GOT3 (cell line): ENCODE results near the gene CLPTM1L.
"Not testable (repeated sequence)": the region's sequence is repeated elsewhere in the genome, so short reads cannot be mapped to it uniquely, and the experiment has no call there.

Source experiments
- DNase-seq: peaks from one replicate; lab custom pipeline; 2025; ENCODE audit warnings: mixed read lengths; lab: John Stamatoyannopoulos, UW

Gene CLPTM1L

DNA sequence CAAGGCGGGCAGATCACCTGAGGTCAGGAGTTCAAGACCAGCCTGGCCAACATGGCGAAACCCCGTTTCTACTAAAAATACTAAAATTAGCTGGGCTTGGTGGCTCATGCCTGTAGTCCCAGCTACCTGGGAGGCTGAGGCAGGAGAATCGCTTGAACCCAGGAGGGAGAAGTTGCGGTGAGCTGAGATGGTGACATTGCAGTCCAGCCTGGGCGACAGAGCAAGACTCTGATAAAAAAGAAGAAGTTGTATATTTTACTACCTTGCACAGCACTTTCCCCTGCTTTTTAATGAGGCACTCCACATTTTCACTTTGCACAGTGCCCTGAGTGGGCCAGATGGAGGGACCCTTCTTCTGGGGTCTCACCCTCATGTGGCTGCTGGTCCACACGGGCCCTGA lies 15.5 kb upstream of the CLPTM1L start:
- not testable (repeated sequence) for DNase-seq

DNA sequence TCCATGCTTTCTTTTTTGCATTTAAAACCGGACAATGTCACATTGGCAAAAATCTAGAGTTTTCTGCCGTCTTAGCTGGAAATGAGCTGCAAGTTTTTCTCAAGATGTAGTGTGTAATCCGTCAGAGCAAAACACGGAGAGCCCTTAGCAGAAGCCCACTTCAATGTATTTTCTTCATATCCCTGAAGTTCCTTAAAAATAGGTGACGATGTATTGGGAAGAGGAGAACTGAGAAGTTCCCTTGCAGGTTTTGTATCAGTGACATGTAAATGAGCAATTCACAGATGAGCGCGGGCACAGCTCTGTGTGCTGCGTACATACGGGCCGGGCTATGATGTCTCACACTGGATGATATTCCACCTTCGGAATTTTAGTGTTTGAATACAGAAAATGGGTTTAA lies 14.8 kb upstream of the CLPTM1L start:
- DNase-seq, result no peak

DNA sequence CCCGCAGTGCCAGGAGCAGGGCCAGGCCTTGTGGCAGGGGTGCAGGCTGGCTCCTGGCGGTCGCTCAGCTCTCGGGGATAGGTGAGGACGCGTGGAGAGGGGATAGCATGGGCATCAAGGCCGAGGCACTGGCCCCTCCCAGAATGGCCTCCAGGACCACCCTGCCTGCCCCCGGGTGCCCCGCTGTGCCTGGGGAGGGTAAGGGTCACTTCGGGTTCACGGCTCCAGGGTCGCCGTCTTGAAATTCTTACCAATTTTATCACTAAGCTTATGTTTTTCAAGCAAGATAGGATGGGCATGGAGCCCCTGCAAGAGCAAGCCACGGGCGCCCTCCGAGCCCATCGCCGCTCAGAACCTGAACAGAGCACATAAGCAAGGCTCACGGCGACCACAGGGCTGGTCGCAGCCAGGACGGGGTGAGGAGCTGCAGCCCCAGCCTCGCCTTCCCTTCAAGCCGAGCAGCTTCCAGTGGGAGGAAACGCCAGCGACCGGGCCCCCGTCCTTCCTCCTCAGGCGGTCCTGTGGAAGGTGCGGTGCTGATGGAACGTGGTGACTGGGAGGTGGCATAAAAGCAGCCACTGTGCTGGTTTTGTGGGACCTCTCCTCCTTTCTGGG lies 14.2 kb upstream of the CLPTM1L start:
- no peak for DNase-seq

DNA sequence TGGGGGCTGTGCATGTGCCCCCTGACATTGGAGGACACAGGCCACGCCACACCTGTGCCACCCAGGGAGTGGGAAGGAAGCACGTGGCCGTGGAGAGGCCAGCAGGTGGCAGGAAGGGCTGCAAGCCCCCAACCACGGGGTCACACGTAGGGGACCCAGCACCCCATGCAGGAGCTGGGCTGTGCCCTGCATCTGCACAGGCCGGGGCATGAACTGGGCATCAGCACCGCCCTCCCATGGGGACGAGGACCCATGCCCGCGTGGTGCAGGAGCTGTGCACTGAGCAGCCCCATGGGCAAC lies 13.8 kb upstream of the CLPTM1L start:
- DNase-seq, result no peak

DNA sequence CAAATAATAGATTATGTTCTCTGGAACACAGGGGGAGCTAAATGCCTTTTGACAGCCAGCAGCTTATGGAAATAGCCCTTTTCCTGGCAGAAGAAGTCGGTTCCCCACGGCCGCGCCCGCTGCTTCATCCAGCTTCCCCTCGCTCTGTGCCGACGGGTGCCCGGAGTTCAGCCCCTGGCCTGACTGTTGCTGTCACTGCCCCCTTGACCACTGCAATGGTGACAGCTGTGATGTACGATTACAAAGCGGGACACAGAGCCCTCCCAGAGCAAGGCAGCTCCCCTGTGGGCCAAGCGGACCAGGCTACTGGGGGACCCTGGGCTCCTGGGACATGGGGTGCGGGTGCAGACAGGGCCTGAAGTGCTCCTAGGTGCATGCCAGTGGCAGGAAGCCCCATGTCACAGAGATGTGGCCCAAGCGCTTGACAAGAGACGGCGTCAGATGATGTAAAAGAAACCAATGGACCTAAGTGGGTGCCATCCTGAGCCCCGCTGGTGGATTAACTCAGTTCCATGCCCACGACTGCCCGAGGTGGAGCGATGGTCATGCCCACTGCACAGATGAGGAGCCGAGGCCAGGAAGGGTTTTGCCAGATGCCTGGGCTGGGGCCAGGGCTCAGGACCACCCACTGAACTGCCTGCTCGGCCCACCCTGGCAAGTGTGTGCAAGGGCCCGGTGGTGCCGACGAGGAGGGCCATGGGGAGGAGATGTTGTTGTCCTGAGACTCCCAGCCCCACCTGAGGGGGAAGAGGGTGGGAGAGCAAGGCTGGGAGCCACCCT lies 13.2 kb upstream of the CLPTM1L start:
- no peak for DNase-seq

DNA sequence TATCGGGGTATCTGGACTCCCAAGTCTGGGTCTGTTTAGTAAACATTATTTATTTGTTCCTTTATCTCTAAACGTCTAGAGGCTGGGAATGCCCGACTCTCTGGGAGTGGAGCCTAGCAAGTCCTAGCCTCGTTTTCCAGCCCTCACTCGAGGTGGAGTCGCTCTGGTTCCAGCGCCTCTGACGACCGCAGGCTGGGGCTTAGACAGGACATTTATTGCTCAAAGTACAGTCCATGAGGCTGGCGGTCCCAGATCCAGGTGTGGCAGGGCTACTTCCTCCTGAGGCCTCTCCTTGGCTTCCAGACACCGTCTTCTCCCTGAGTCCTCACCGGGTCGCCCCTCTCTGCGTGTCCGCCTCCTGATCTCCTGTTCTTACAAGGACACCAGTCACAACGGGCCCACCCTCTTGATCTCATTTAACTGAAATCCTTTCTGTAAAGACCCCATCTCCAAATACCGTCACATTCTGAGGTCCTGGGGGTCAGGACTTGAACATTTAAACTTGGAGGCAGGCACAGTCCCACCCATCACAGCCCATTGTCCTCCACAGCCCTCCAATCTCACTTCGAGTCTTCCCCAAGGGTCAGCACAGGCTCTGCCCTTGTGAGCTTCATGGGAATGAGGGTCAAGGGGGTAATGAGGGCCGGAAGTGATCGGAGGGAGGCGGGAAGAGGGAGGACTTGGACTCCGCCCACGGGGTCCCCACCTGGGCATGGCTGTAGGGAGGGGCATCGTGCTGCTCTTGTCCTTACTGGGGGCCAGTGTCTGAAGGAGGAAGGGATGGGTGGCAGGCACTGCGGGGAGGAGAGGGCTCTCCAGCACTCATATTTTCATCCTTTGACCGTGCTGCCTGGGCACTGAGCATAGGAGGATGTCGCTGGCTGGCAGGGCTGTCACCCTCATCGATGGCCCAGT lies 12.2 kb upstream of the CLPTM1L start:
- no peak for DNase-seq

DNA sequence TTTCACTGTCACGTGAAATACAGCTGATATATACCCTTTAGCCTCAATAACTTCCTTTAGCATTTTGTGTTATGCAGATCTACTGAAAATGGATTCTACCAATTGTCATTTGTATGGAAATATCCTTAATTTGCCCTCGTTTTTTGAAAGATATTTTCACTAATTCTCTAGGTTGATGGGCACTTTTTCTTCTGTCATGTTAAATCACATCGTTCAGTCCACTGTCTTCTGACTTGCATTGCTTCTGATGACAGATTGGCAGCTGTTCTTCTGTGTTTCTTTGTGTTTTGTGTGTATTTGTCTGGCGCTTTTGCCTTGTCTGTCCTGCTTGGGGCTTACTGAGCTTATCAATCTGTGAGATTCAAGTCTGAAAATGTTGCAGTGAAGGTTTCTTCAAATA lies 9.7 kb upstream of the CLPTM1L start:
- DNase-seq, result no peak

DNA sequence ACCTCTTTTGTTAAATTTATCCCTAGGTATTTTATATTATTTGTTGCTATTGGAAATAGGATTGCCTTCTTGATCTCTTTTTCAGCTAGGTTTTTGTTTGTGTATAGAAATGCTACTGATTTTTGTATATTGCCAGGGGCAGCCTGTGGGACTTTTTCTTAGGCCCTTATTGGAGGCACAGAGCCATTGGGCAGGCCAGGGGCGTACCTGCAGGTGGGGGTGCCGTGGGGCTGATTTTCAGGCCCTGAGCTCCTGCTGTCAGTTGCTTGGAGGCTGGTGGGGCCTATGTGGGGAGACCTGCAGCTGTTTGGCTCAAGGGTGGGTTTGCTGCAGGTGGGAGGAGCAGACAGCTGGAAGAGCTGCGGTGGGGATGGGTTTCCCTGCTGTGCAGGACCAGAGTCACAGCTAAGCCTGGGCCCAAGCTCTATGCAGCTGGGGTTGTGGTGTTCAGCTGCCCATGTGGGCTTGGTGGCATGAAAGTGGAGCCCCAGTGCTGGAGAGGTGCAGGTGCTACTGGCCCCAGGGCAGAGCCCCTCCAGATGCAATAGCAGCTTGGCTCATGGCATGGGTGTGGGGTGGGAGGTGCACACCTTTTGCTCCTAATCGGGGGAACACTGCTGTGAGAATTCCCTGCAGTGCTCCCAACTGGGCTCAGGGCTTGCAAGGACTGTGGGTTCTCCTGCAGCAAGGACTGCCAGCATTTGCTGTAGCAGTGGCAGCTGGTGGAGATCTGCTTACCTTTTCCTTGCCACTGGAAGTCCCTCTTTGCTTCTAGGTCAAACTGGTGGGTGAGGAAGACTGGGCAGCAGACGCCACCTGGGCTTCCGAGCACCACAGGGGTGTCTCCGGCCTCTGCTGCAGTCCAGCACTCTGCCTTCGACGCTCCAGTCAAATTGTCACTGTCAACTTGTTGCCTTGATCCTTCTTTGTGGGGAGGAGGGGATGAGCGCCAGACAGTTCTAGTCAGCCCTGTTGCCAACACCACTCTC lies 7.6 kb upstream of the CLPTM1L start:
- DNase-seq, result no peak

DNA sequence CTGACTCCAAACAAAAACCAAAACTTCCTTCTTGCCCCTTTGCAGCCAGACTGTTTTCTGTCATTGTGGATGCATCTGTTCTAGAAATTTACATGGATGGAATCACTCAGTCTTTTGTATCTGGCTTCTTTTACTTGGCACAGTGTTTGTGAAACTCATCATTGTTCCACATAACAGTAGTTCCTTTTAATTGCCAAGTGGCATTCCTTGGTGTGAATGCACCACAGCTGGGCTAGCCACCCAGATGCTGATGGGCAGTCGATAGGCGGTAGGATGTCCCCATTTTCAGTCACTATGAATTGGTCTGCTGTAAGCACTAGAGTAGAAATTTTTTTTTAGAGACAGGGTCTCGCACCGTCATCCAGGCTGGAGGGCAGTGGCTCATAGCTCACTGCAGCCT lies 6.3 kb upstream of the CLPTM1L start:
- DNase-seq, result no peak

DNA sequence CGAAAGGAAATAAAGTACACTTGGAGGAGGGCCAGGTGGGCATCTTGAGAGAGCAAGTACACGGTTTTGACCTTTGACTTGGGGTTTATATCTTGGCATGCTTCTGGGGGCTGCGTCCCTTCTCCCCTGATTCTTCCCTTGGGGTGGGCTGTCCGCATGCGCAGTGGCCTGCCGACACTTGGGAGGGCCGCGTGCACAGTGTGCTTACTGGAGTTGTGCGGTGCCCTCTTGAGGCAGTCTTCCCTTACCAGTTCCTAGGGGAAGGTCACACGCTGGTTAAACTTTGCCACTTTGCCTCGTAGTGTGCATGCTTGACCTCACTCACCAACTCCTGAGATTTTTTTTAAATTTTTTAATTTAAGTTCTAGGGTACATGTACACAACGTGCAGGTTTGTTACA lies 4.3 kb upstream of the CLPTM1L start:
- DNase-seq, result no peak

DNA sequence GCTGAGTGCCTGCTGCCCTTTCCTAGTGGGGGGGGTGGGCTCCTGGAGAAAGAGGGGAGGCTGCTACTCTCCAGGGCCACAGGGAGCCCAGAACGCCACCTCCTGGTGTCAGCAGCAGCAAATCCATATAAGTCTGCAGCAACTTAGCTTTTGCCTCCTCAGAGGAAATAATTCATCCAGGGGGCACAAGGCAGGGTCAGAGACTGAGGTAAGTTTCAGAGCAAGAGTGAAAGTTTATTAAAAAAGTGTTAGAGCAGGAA lies 4.0 kb upstream of the CLPTM1L start:
- no peak for DNase-seq

DNA sequence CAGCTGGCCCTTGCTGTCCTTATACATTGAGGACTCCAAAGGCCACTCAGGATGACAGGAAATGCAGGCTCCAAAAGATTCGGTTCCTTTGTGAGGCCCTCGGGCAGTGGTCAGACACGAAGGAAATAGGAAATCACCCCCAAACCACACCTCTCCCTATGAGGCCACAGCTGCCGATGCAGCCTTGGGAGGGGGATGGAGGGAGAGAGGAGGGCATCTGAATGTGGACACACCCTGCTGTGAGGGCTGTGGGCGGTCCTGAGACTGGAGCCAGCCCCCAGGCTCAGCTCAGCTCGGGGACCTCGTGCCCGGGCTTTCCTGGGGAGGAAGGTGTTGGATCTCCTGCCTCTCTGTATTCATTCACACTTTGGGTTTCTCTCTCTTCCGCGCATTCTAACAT lies 2.7 kb upstream of the CLPTM1L start:
- no peak for DNase-seq

DNA sequence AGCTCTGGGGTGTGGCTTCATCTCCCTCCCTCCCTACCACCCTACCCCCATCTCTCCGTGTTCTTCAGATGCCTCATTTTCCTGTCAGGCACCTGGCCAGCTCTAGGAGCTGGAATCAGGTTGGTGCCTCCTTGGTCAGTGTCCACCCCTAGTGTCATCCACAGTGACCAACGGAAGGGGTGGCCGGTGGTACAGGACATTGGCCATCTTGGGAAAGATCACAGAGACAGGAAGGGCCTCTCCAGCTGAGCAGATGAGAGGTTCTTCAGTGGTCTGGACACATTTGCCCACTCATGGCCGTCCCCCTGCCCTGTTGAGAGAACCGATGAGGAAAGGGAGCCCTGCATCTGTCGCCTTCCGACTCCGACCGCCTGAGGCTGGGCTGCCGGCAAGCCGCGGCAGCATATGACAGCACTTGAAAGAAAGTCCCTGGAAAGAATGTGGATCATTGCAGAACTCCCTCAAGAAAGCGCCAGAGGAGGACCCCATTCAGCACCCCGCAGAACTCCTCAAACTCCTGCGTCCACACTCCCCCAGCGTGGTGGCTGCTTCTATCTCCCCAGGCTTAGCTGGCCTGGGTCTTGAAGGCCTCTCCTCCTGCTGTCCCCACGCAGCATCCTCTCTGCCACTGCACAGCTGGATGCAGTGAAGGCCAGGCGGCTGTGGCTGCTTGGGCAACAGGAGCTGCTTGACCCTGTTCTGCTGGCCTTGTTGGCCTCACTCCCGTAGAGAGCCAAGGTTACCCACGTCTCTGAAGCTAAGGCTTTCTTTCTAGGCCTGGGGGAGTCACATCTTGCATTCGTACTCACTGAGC lies 1.9 kb upstream of the CLPTM1L start:
- DNase-seq, result no peak

DNA sequence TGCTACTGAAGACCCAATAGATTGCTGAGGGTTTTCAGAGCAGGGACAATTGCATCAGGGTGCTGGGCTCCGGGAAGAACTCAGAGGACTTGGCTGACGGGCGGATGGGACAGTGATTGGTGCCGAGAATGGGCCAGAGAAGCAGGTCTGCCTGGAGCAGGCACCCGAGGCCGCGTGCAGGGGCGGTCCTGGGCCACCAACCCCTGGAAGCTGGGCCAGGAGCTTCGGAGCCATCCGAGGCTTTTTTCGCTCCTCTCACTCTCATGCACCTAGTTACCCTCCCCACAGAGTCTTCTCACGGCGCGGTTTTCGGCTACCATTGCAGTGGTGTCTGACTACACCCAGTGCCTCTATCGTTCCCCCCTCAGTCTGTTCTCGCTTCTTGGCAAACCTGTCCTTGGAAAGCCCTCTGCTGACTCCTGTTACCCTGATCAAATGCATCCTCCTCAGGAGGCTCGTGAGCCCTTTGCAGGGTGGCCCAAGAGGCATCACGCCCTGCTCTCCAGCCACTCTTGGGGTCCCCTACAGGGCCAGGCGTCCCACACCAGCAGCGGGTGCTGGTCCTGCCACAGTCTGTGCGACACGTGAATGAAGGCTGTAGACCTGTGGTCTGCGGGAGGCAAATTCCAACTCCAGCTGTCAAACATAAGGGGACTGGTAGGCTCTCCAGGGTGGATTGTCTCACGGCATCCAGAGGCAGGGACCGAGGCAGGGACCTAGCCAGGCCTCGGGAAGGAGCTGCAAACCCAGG lies 1.2 kb upstream of the CLPTM1L start:
- no peak for DNase-seq

DNA sequence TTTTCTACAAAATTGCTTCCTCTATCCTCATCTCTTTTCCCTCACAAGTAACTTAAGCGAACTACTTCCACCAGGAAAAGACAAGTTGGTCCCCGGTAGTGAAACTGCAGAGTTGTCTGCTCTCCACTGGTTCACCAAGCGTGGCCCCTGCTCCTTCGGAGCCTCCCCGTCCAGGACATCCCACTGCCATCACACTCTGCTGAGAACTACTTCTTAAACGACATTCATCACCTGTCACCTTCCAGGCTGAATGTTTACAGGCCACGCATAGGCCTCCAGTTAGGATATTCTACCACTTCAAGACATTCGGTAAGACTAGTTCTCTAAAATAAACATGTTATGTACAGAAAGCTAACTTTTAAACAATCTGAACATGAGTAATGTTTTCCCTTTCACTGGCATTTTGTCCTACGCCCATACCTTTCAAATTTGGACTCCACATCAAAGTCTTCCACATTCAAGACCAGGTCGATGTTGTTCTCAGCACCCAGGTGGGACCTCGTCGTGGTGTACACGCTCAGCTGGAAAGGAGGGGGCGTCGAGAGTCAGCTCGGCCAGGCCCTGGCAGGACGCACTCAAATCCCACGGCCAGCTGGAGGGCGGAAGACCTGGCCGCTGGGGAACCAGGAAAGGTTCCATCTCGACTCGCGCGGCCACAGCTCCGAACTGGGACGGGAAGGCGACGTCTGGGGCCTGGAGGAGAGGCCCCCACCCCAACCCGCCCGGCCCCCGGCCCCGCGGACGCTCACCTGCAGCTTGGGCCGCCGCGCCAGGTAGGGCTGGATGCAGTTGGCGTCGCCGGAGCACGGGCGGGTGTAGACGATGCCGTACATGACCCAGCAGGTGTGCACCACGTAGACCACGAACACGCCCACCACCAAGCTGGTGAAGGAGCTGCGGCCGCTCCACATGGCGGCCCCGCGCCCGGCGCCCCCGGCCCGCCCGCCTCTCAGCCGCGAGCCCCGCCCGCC lies 683 bp downstream of the CLPTM1L start:
- DNase-seq, result no peak

DNA sequence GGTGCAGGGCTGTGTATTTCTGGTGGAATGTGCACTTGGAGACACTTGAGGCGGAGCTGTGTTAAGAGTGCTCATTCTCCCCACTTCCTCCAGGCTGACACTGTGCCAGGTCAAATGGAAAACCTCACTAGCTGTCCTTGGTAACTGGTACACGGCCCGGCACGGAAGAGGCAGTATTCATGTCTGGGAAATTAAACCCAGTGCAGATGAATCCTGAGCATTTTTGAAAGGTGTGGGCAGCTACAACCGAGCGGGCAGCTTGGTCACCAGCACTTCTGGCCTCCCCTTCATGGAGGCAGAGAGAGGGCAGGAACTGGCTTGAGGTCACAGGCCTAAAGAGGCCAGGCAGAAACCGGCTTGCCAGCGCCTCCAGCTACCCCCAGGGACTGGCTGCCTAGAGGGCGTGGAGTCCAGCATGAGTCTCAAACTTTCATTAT lies 1.6 kb downstream of the CLPTM1L start:
- no peak for DNase-seq

DNA sequence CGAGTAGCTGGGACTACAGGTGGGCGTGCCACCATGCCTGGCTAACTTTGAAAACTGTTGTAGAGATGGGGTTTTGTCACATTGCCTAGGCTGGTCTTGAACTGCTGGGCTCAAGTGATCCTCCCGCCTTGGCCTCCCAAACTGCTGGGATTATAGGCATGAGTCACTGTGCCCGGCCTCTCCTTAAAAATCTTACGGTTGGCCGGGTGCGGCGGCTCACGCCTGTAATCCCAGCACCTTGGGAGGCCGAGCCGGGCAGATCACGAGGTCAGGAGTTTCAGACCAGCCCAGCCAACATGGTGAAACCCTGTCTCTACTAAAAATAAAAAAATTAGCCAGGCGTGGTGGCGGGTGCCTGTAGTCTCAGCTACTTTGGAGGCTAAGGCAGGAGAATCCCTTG lies 2.2 kb downstream of the CLPTM1L start:
- not testable (repeated sequence) for DNase-seq

DNA sequence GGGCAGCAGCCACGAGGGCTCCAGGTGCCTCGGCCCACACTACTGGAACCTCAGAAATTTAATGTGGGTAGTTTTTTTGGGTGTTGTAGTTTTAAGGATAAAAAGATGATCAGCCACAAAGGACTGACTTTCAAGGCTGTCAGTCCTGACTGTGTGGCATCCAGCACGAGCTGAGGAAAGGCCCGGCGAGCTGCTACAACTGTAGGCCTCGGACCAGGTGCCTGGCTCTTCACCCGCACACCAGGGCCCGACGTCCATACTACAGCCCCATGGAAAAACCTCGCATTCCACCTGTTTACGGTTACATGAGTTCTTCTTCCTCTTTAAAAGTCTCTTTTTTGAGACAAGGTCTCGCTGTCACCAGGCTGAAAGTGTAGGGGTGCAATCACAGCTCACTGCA lies 2.6 kb downstream of the CLPTM1L start:
- no peak for DNase-seq

DNA sequence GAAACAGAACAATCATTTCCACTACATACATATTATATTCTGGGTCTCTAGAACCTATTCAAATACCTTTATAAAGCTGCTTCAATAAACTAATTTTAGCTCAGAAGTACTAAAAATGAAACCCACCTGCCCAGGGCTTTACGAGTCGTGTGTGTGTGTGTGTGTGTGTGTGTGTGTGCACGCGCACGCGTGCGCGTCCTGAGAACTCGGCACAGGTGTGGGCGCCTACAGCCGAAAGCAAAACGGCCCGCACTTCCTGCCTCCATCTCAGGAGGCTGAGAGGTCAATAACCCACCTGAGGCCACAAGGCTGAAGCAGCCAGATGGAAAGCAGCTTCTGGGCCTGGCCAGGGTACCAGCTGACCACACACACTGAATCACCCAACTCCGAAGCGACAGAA lies 3.0 kb downstream of the CLPTM1L start:
- DNase-seq, result no peak
